ENCODE data around the gene XRCC6. TPM values are rescaled to one million over a fixed set of nuclear protein-coding genes. Genes with fewer than 3 reads are reported as not detected.
A peak's percentile ranks its signal among the peaks of the same experiment; 100 is the strongest.

Gene XRCC6
- total and polyA plus RNA-seq, 9 of the 15 experiments (the other 6 are each of a cell fraction or from before 2014, with no cell fraction given): 151 to 440 (median 318) TPM

DNA sequence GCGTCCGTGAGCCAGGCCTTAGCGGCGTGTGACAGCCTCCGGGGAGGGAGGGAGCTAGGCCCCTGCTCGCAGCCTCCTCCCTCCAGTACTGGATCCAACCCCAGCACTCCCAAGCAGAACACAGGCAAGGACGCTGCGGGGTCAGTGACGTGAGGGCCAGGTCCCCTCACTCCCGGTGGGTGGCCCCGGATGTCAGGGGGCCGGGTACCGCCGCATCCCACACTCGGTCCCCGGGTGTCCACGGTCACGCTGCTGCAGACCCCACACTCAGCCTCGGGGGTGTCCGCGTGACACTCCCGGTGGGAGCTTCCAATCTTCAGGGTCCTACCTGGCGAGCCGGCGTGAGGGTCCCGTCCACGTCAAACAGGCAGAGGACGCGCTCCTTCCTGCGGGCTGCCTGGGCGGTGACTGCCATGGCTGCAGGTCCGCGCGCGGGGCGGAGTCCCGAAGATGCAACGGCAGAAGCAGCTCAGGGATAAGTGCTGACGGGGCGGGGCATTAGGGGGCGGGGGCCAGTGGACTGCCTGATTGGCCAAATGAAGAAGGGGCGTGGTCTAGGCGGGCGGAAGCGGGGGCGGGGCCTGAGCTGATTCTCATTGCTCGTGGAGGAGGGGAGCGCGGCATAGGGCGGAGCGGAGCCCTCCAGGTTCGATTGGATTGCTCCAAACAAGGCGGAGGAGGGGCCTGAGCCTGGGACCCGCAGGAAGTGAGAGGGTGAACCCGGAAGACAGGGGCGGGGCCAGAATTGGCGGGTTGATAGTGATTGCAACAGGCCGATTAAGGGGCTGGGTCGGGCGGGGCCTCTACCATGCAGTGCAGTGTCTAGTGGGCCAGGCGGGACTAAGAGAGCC lies 31.5 kb upstream of the XRCC6 start, which contains the start of gene PMM1:
Gene PMM1, minus strand, starts transcription at position 450 of the 851 bp plus-strand sequence. Its CDS starts 35 bp downstream, at position 415.
- WGBS (ENCODE audit: insufficient coverage, low coverage, missing lambda C conversion rate): 0% methylated on average over 32 of the region's 61 CpGs
- no TSS peak for BruUV-seq (replicated peaks)
- intact Hi-C loops (cut with micrococcal nuclease) (loop anchor here (5.0 kb wide), 1 partner anchor 47 kb away; the partner anchor contains the start of gene POLR3H), in situ Hi-C loops (cut with MboI) (no loop called here)
- peaks cover 11 to 24% of the 10 kb centered on the region in 2 experiments; a peak in 4 of 5 replicates for H3K4me1 ChIP-seq (replicated peaks in 1 of 2; ENCODE audit: control insufficient read depth in 2 of 2, insufficient read depth in 2 of 2, low read length in 2 of 2)
- no peaks in the 10 kb centered on the region for H3K9me3 ChIP-seq (replicated peaks; ENCODE audit: control insufficient read depth, insufficient read depth, low read depth, low read length)
- FAIRE-seq (peak; percentile 92), DNase-seq (ENCODE audit: extremely low read depth in 1 of 4, low spot score in 3 of 4) (peak; percentile 94 to 99 (median 96)), ATAC-seq (peak; percentile 97)
- no peaks in the 10 kb centered on the region for H3K9me1 ChIP-seq (ENCODE audit: control insufficient read depth, insufficient read depth, low read length)
- POLR2A ChIA-PET: interaction anchor here (0.6 to 1.4 kb wide), 14 partner anchors 9 to 934 kb away, joined by 3 to 8 read pairs (median 4); no protein-coding TSS in a partner anchor
- peak within 1 kb of the TSS; percentile 89 for H2AFZ ChIP-seq (ENCODE audit: low read depth, low read length)
- H3K27ac ChIP-seq (ENCODE audit: extremely low read depth, low read depth, low read length): peak within 1 kb of the TSS; percentile 87
- H4K20me1 ChIP-seq (replicated peaks; ENCODE audit: control insufficient read depth, insufficient read depth, low read length): no peaks in the 10 kb centered on the region
- CTCF ChIA-PET (ENCODE audit: low intra/inter-chr PET ratio): no interaction called here
- peaks cover 13% of the 10 kb centered on the region for H3K79me2 ChIP-seq (ENCODE audit: control insufficient read depth, insufficient read depth, low read length)
- H3K9ac ChIP-seq (ENCODE audit: insufficient read depth in 1 of 2, low read depth in 2 of 2, low read length in 2 of 2): peak within 1 kb of the TSS; percentile 80 to 98
- no peaks in the 10 kb centered on the region for H3K27me3 ChIP-seq (ENCODE audit: control insufficient read depth in 2 of 2, insufficient read depth in 2 of 2, low read length in 2 of 2)
- peak within 1 kb of the TSS; percentile 85 for H3K4me3 ChIP-seq
- peaks cover 2% of the 10 kb centered on the region; the same call in 1 of the 3 replicates for H3K36me3 ChIP-seq (ENCODE audit: control insufficient read depth, insufficient read depth, low read length)
- peak within 1 kb of the TSS; percentile 95 for H3K4me2 ChIP-seq (ENCODE audit: insufficient read depth, low read length)
- TF ChIP-seq SAFB (IDR thresholded peaks at IDR 0.05; ENCODE audit: borderline replicate concordance, low read depth, low read length) (peak; percentile 65; the same call in 1 of the 2 replicates), NR2C2 (CRISPR knock-in tag; IDR thresholded peaks at IDR 0.05) (no peak), NR2C2 (tag; IDR thresholded peaks at IDR 0.05) (peak; percentile 65), NFIC (IDR thresholded peaks at IDR 0.05) (peak; percentile 15; the same call in 1 of the 2 replicates), ZBTB17 (CRISPR knock-in tag; IDR thresholded peaks at IDR 0.05) (no peak), C11orf30 (IDR thresholded peaks at IDR 0.05; ENCODE audit: low read depth) (peak; percentile 78), ELF4 (CRISPR knock-in tag; IDR thresholded peaks at IDR 0.05) (no peak), NRF1 (conservative IDR thresholded peaks at IDR 0.05 in 1 of 2, IDR thresholded peaks at IDR 0.05 in 1 of 2) (peak; percentile 50 to 64; a peak in 1 of 4 replicates), STAT5A (IDR thresholded peaks at IDR 0.05; ENCODE audit: borderline replicate concordance, low read length) (no peak), ZBTB1 (CRISPR knock-in tag; IDR thresholded peaks at IDR 0.05; ENCODE audit: borderline replicate concordance, low read depth) (no peak), SUPT5H (IDR thresholded peaks at IDR 0.05) (peak; percentile 51), PHF20 (IDR thresholded peaks at IDR 0.05; ENCODE audit: partially characterized antibody) (no peak), MTA1 (IDR thresholded peaks at IDR 0.05; ENCODE audit: borderline replicate concordance) (no peak)
- TF ChIP-seq, protein P1, sequence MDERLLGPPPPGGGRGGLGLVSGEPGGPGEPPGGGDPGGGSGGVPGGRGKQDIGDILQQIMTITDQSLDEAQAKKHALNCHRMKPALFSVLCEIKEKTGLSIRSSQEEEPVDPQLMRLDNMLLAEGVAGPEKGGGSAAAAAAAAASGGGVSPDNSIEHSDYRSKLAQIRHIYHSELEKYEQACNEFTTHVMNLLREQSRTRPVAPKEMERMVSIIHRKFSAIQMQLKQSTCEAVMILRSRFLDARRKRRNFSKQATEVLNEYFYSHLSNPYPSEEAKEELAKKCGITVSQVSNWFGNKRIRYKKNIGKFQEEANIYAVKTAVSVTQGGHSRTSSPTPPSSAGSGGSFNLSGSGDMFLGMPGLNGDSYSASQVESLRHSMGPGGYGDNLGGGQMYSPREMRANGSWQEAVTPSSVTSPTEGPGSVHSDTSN (CRISPR knock-in tag; IDR thresholded peaks at IDR 0.05; ENCODE audit: low read depth): no peak
- TF ChIP-seq, protein P1 (tag; conservative IDR thresholded peaks at IDR 0.05; ENCODE audit: low read depth): no peak
- TF ChIP-seq, protein P2, sequence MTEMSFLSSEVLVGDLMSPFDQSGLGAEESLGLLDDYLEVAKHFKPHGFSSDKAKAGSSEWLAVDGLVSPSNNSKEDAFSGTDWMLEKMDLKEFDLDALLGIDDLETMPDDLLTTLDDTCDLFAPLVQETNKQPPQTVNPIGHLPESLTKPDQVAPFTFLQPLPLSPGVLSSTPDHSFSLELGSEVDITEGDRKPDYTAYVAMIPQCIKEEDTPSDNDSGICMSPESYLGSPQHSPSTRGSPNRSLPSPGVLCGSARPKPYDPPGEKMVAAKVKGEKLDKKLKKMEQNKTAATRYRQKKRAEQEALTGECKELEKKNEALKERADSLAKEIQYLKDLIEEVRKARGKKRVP (CRISPR knock-in tag; IDR thresholded peaks at IDR 0.05): 0 out of 2 replicates have a peak, but pooled peaks have one; percentile 40
- TF ChIP-seq, protein P3, sequence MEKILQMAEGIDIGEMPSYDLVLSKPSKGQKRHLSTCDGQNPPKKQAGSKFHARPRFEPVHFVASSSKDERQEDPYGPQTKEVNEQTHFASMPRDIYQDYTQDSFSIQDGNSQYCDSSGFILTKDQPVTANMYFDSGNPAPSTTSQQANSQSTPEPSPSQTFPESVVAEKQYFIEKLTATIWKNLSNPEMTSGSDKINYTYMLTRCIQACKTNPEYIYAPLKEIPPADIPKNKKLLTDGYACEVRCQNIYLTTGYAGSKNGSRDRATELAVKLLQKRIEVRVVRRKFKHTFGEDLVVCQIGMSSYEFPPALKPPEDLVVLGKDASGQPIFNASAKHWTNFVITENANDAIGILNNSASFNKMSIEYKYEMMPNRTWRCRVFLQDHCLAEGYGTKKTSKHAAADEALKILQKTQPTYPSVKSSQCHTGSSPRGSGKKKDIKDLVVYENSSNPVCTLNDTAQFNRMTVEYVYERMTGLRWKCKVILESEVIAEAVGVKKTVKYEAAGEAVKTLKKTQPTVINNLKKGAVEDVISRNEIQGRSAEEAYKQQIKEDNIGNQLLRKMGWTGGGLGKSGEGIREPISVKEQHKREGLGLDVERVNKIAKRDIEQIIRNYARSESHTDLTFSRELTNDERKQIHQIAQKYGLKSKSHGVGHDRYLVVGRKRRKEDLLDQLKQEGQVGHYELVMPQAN (IDR thresholded peaks at IDR 0.05; ENCODE audit: borderline replicate concordance): peak; percentile 75; the same call in 1 of the 2 replicates

All from K562 (cell line).